Gastrocnemius medialis (tissue), 4 donors: Measurements from ENCODE around the gene FBLN2. TPM values are rescaled to one million over a fixed set of nuclear protein-coding genes. Genes with fewer than 3 reads are reported as not detected.
"Not testable (repeated sequence)": the region's sequence is repeated elsewhere in the genome, so short reads cannot be mapped to it uniquely, and the experiment has no call there.

Experiments
- ATAC-seq, 2 donors: fragments of 150-250 bp; one replicate each; pipeline ENCODE4 v1.9.1; 2016
- DNase-seq, 2 donors: peaks; one replicate each; pipeline ENCODE4 v3.0.0-alpha.2; 2019
- H3K27ac ChIP-seq, 4 donors: fragments of 200-600 bp; sonication (generic); 1 replicate in 1 of 4; 2 replicates in 3 of 4; pipeline ENCODE4 v1.5.1; 2016 to 2018; ENCODE audit warnings: mild to moderate bottlenecking in 2 of 4, moderate library complexity in 1 of 4
- H3K27me3 ChIP-seq, 3 donors: fragments of 200-600 bp; sonication (generic) in 2 of 3; 1 replicate in 1 of 3; 2 replicates in 2 of 3; pipeline versions ENCODE4 v1.5.1 to v1.6.0; 2016 to 2019; ENCODE audit warnings: mild to moderate bottlenecking in 1 of 3, moderate library complexity in 1 of 3
- H3K36me3 ChIP-seq, 2 donors: fragments of 200-600 bp; sonication (generic) in 1 of 2; one replicate each; pipeline ENCODE4 v1.5.1; 2017 to 2018
- H3K4me1 ChIP-seq, 2 donors: fragments of 200-600 bp; sonication (generic) in 1 of 2; one replicate each; pipeline ENCODE4 v1.5.1; 2016 to 2017; ENCODE audit warnings: mild to moderate bottlenecking in 2 of 2
- H3K4me3 ChIP-seq, 4 donors: fragments of 200-600 bp; sonication (generic) in 3 of 4; 1 replicate in 1 of 4; 2 replicates in 3 of 4; pipeline ENCODE4 v1.5.1; 2016 to 2019; ENCODE audit warnings: mild to moderate bottlenecking in 2 of 4
- H3K9me3 ChIP-seq, 3 donors: fragments of 200-600 bp; sonication (generic) in 2 of 3; 1 replicate in 1 of 3; 2 replicates in 2 of 3; pipeline ENCODE4 v1.5.1; 2016 to 2019
- CTCF ChIP-seq, 5 experiments: fragments of 450-650 bp in 3 of 5; fragments of 200-600 bp in 2 of 5; sonication (generic) in 2 of 5; IDR thresholded peaks in 4 of 5; conservative IDR thresholded peaks in 1 of 5; 1 replicate in 4 of 5; 2 replicates in 1 of 5; pipeline ENCODE4 v1.5.1; 2016 to 2019; ENCODE audit warnings: antibody characterized with exemption in 5 of 5, mild to moderate bottlenecking in 3 of 5, moderate library complexity in 3 of 5
- POLR2A ChIP-seq, 2 donors: fragments of 450-650 bp; IDR thresholded peaks; one replicate each; pipeline ENCODE4 v1.6.1; 2017; ENCODE audit warnings: antibody characterized with exemption in 2 of 2, mild to moderate bottlenecking in 2 of 2, moderate library complexity in 2 of 2
- in situ Hi-C, 4 donors: fragments of 200-750 bp; cut with MboI; loops; one replicate each; pipeline versions ENCODE4 v1.15.0 to v1.8.0; 2017; ENCODE audit warnings: low sequenced_read_pairs in 4 of 4
- intact Hi-C: fragments of 100-400 bp; cut with DNase I; formaldehyde crosslinking; loops from one replicate; pipeline ENCODE4 v1.15.1; 2023; ENCODE audit warnings: low total_unique reads
- total RNA-seq, 4 donors: library from RNA; depleted of rRNA; stranded (reverse); fragments of >200 nt; gene quantifications; one replicate each; pipeline versions ENCODE4 v1.1.0 to v1.2.3, GENCODE V29; 2016

FBLN2 gene
- total RNA-seq, 4 donors from 2014 or later, result 28.9 to 45.7 (median 34.0) TPM

- ATAC-seq (peak; percentile 61 to 72), DNase-seq (peak; percentile 88)
- Histone ChIP-seq H3K4me1 (peaks cover 23 to 32% of the 10 kb centered on the region in 2 donors), H3K27ac (peak overlapping the region; percentile 71 to 86 (median 80)), H3K27me3 (no peaks in the 10 kb centered on the region), H3K9me3 (no peaks in the 10 kb centered on the region), H3K36me3 (no peaks in the 10 kb centered on the region), H3K4me3 (no peak overlapping the region)
- in situ Hi-C loops (no loop called here), intact Hi-C loops (no loop called here)
- TF ChIP-seq POLR2A (IDR thresholded peaks at IDR 0.05), result no peak
- TF ChIP-seq CTCF (IDR thresholded peaks at IDR 0.05 in 4 of 5, conservative IDR thresholded peaks at IDR 0.05 in 1 of 5), result no peak
Observed at GRCh38 chr3:13517253-13517977, 31.5 kb upstream of the FBLN2 start.

- Histone ChIP-seq H3K9me3 (no peaks in the 10 kb centered on the region), H3K4me1 (peaks cover 23 to 32% of the 10 kb centered on the region in 2 donors), H3K36me3 (no peaks in the 10 kb centered on the region), H3K27ac (peak overlapping the region; percentile 71 to 86 (median 77)), H3K27me3 (no peaks in the 10 kb centered on the region), H3K4me3 (no peak overlapping the region)
- ATAC-seq, result peak; percentile 28 to 42
- DNase-seq, result peak; percentile 62 to 79
- intact Hi-C loops (no loop called here), in situ Hi-C loops (no loop called here)
- no peak for TF ChIP-seq POLR2A (IDR thresholded peaks at IDR 0.05)
- TF ChIP-seq CTCF (IDR thresholded peaks at IDR 0.05 in 4 of 5, conservative IDR thresholded peaks at IDR 0.05 in 1 of 5), result no peak
Observed at GRCh38 chr3:13518516-13518953, 30.4 kb upstream of the FBLN2 start.

- DNase-seq, result no peak
- no peaks in the 10 kb centered on the region for H3K9me3 ChIP-seq
- H3K36me3 ChIP-seq, result no peaks in the 10 kb centered on the region
- H3K27me3 ChIP-seq, result no peaks in the 10 kb centered on the region
- ATAC-seq, result no peak
- H3K4me3 ChIP-seq, result no peak overlapping the region
- intact Hi-C loops, result no loop called here
- H3K27ac ChIP-seq, result peak overlapping the region; percentile 71 to 86 (median 77)
- in situ Hi-C loops, result no loop called here
- TF ChIP-seq CTCF (IDR thresholded peaks at IDR 0.05 in 4 of 5, conservative IDR thresholded peaks at IDR 0.05 in 1 of 5) (no peak), POLR2A (IDR thresholded peaks at IDR 0.05) (no peak)
- peaks cover 23 to 32% of the 10 kb centered on the region in 2 donors for H3K4me1 ChIP-seq
Observed at GRCh38 chr3:13519006-13519791, 29.7 kb upstream of the FBLN2 start.

GRCh38 chr3:13520326-13520880, 28.5 kb upstream of the FBLN2 start:
- Histone ChIP-seq H3K27ac (peak overlapping the region in 1 of 4 donors; percentile 73), H3K36me3 (no peaks in the 10 kb centered on the region), H3K27me3 (no peaks in the 10 kb centered on the region), H3K9me3 (no peaks in the 10 kb centered on the region), H3K4me3 (no peak overlapping the region), H3K4me1 (peaks cover 23 to 32% of the 10 kb centered on the region in 2 donors)
- ATAC-seq (no peak), DNase-seq (no peak)
- in situ Hi-C loops, result no loop called here
- TF ChIP-seq POLR2A (IDR thresholded peaks at IDR 0.05), result no peak
- intact Hi-C loops, result no loop called here

GRCh38 chr3:13521309-13521708, 27.6 kb upstream of the FBLN2 start:
- in situ Hi-C loops (no loop called here), intact Hi-C loops (no loop called here)
- DNase-seq, result no peak
- TF ChIP-seq POLR2A (IDR thresholded peaks at IDR 0.05) (no peak), CTCF (IDR thresholded peaks at IDR 0.05 in 4 of 5, conservative IDR thresholded peaks at IDR 0.05 in 1 of 5) (no peak)
- Histone ChIP-seq H3K27ac (no peak overlapping the region), H3K9me3 (no peaks in the 10 kb centered on the region), H3K4me1 (peaks cover 17 to 27% of the 10 kb centered on the region in 2 donors), H3K27me3 (no peaks in the 10 kb centered on the region), H3K36me3 (no peaks in the 10 kb centered on the region), H3K4me3 (no peak overlapping the region)
- ATAC-seq, result no peak

- in situ Hi-C loops, H3K27ac ChIP-seq, intact Hi-C loops, H3K36me3 ChIP-seq, H3K9me3 ChIP-seq, H3K27me3 ChIP-seq, H3K4me3 ChIP-seq, ATAC-seq, DNase-seq: not testable (repeated sequence)
- peaks cover 17 to 23% of the 10 kb centered on the region in 2 donors for H3K4me1 ChIP-seq
Observed at GRCh38 chr3:13521749-13522148, 27.2 kb upstream of the FBLN2 start.
